KMS-11 (cell line): ENCODE measurements around the gene MARVELD1.
A peak's percentile ranks its signal among the peaks of the same experiment; 100 is the strongest.

Experiments used
- H2AFZ ChIP-seq: fragments of 200-600 bp; sonication (generic); 2 replicates; pipeline ENCODE4 v1.6.1; 2016; ENCODE audit warnings: antibody characterized with exemption, mixed run types, low read depth
- H3K27ac ChIP-seq: fragments of 200-600 bp; sonication (generic); 2 replicates; pipeline ENCODE4 v1.6.1; 2016; ENCODE audit warnings: mild to moderate bottlenecking, mixed run types
- H3K27me3 ChIP-seq: fragments of 200-600 bp; sonication (generic); 2 replicates; pipeline ENCODE4 v1.6.1; 2017; ENCODE audit warnings: mild to moderate bottlenecking, low read depth, mixed run types, moderate library complexity; ENCODE audit not compliant: insufficient read depth
- H3K36me3 ChIP-seq: fragments of 200-600 bp; sonication (generic); 2 replicates; pipeline ENCODE4 v1.6.1; 2017; ENCODE audit warnings: mild to moderate bottlenecking, mixed run types; ENCODE audit not compliant: insufficient read depth
- H3K4me1 ChIP-seq: fragments of 200-600 bp; sonication (generic); 2 replicates; pipeline ENCODE4 v1.6.1; 2016; ENCODE audit warnings: mild to moderate bottlenecking, low read depth, mixed run types; ENCODE audit not compliant: poor library complexity, severe bottlenecking
- H3K4me2 ChIP-seq: fragments of 200-600 bp; sonication (generic); 2 replicates; pipeline ENCODE4 v1.7.0; 2016; ENCODE audit warnings: mild to moderate bottlenecking, mixed run types
- H3K4me3 ChIP-seq: fragments of 200-600 bp; sonication (generic); IDR thresholded peaks from 2 replicates; pipeline ENCODE4 v1.6.1; 2017; ENCODE audit warnings: low read depth, low read length, mixed read lengths; ENCODE audit not compliant: insufficient read depth
- H3K79me2 ChIP-seq: fragments of 200-600 bp; sonication (generic); 2 replicates; pipeline ENCODE4 v1.6.1; 2016; ENCODE audit warnings: low read depth, mixed run types; ENCODE audit not compliant: insufficient read depth
- H3K9ac ChIP-seq: fragments of 200-600 bp; sonication (generic); 2 replicates; pipeline ENCODE4 v1.6.1; 2016; ENCODE audit warnings: mild to moderate bottlenecking, mixed run types
- H4K20me1 ChIP-seq: fragments of 200-600 bp; sonication (generic); 2 replicates; pipeline ENCODE4 v1.6.1; 2016; ENCODE audit warnings: mild to moderate bottlenecking, mixed run types; ENCODE audit not compliant: insufficient read depth
- CTCF ChIP-seq: fragments of 200-600 bp; sonication (generic); conservative IDR thresholded peaks from 2 replicates; pipeline ENCODE4 v1.6.1; 2017; ENCODE audit warnings: low read depth, mild to moderate bottlenecking, antibody characterized with exemption, low read length, moderate library complexity, mixed read lengths

Gene MARVELD1

GRCh38 chr10:97669571-97669970, 44.0 kb upstream of the MARVELD1 start:
- H3K36me3 ChIP-seq, result no peaks in the 10 kb centered on the region

GRCh38 chr10:97673736-97674525, 39.6 kb upstream of the MARVELD1 start:
- H2AFZ ChIP-seq, result no peak overlapping the region
- peaks cover 7% of the 10 kb centered on the region for H3K4me1 ChIP-seq
- no peaks in the 10 kb centered on the region for H3K79me2 ChIP-seq
- H4K20me1 ChIP-seq, result no peaks in the 10 kb centered on the region
- no peak overlapping the region for H3K4me2 ChIP-seq
- H3K36me3 ChIP-seq, result no peaks in the 10 kb centered on the region
- TF ChIP-seq CTCF, result no peak
- H3K4me3 ChIP-seq, result no peak overlapping the region
- H3K27me3 ChIP-seq, result no peaks in the 10 kb centered on the region
- no peak overlapping the region for H3K9ac ChIP-seq
- H3K27ac ChIP-seq, result no peak overlapping the region

More at GRCh38 chr10:97669571-97669970, 44.0 kb upstream of the MARVELD1 start:
- Histone ChIP-seq H4K20me1 (no peaks in the 10 kb centered on the region), H3K27ac (no peak overlapping the region), H3K27me3 (no peaks in the 10 kb centered on the region), H2AFZ (no peak overlapping the region), H3K79me2 (no peaks in the 10 kb centered on the region), H3K9ac (no peak overlapping the region), H3K4me2 (no peak overlapping the region), H3K4me1 (no peaks in the 10 kb centered on the region), H3K4me3 (no peak overlapping the region)
- TF ChIP-seq CTCF, result no peak

- H4K20me1 ChIP-seq, result no peaks in the 10 kb centered on the region
- H2AFZ ChIP-seq, result no peak overlapping the region
- H3K36me3 ChIP-seq, result no peaks in the 10 kb centered on the region
- H3K4me3 ChIP-seq, result no peak overlapping the region
- H3K27ac ChIP-seq, result no peak overlapping the region
- TF ChIP-seq CTCF, result no peak
- H3K4me2 ChIP-seq, result no peak overlapping the region
- H3K27me3 ChIP-seq, result no peaks in the 10 kb centered on the region
- no peaks in the 10 kb centered on the region for H3K79me2 ChIP-seq
- peaks cover 7% of the 10 kb centered on the region for H3K4me1 ChIP-seq
- no peak overlapping the region for H3K9ac ChIP-seq
Observed at GRCh38 chr10:97675222-97675621, 38.3 kb upstream of the MARVELD1 start.

- Histone ChIP-seq H3K27ac (no peak overlapping the region), H2AFZ (no peak overlapping the region), H3K4me3 (no peak overlapping the region), H3K27me3 (no peaks in the 10 kb centered on the region), H3K36me3 (no peaks in the 10 kb centered on the region), H4K20me1 (no peaks in the 10 kb centered on the region), H3K9ac (no peak overlapping the region), H3K4me2 (no peak overlapping the region), H3K4me1 (peaks cover 7% of the 10 kb centered on the region), H3K79me2 (no peaks in the 10 kb centered on the region)
- peak; percentile 81 for TF ChIP-seq CTCF
Observed at GRCh38 chr10:97676770-97677581, 36.6 kb upstream of the MARVELD1 start.
